ENCODE data around the gene AAMP. TPM values are rescaled to one million over a fixed set of nuclear protein-coding genes. Genes with fewer than 3 reads are reported as not detected.

The AAMP gene
- total and polyA plus RNA-seq, 2 experiments from 2014 or later, result 273 to 315 TPM

- Histone ChIP-seq H3K36me3 (no peaks in the 10 kb centered on the region), H3K4me1 (ENCODE audit: low read depth) (peaks cover 20% of the 10 kb centered on the region), H3K9me3 (ENCODE audit: low read depth) (no peaks in the 10 kb centered on the region), H3K27ac (peak overlapping the region; percentile 58), H3K4me3 (no peak overlapping the region), H3K27me3 (no peaks in the 10 kb centered on the region)
- DNase-seq (ENCODE audit: low read depth in 1 of 2, low spot score in 1 of 2), result no peak
- TF ChIP-seq CTCF (IDR thresholded peaks at IDR 0.05; ENCODE audit: low read depth, low read length), result no peak
Observed at GRCh38 chr2:218296847-218297246, 26.9 kb upstream of the AAMP start.

- Histone ChIP-seq H3K9me3 (ENCODE audit: low read depth) (no peaks in the 10 kb centered on the region), H3K36me3 (no peaks in the 10 kb centered on the region), H3K4me3 (no peak overlapping the region), H3K4me1 (ENCODE audit: low read depth) (peaks cover 20% of the 10 kb centered on the region), H3K27me3 (no peaks in the 10 kb centered on the region), H3K27ac (peak overlapping the region; percentile 78)
- no peak for TF ChIP-seq CTCF (IDR thresholded peaks at IDR 0.05; ENCODE audit: low read depth, low read length)
- DNase-seq (ENCODE audit: low read depth in 1 of 2, low spot score in 1 of 2), result no peak
Observed at GRCh38 chr2:218296200-218296599, 26.3 kb upstream of the AAMP start.

GRCh38 chr2:218295029-218295428, 25.1 kb upstream of the AAMP start:
- H3K27ac ChIP-seq, result peak overlapping the region; percentile 78
- DNase-seq (ENCODE audit: low read depth in 1 of 2, low spot score in 1 of 2), result peak in 1 of 2 donors; percentile 63
- H3K9me3 ChIP-seq (ENCODE audit: low read depth), result no peaks in the 10 kb centered on the region
- H3K4me3 ChIP-seq, result no peak overlapping the region
- TF ChIP-seq CTCF (IDR thresholded peaks at IDR 0.05; ENCODE audit: low read depth, low read length), result no peak
- no peaks in the 10 kb centered on the region for H3K36me3 ChIP-seq
- H3K27me3 ChIP-seq, result no peaks in the 10 kb centered on the region
- H3K4me1 ChIP-seq (ENCODE audit: low read depth), result peaks cover 20% of the 10 kb centered on the region

- Histone ChIP-seq H3K4me3 (no peak overlapping the region), H3K27ac (peak overlapping the region; percentile 78), H3K36me3 (no peaks in the 10 kb centered on the region), H3K9me3 (ENCODE audit: low read depth) (no peaks in the 10 kb centered on the region), H3K4me1 (ENCODE audit: low read depth) (peaks cover 20% of the 10 kb centered on the region), H3K27me3 (no peaks in the 10 kb centered on the region)
- TF ChIP-seq CTCF (IDR thresholded peaks at IDR 0.05; ENCODE audit: low read depth, low read length), result no peak
- DNase-seq (ENCODE audit: low read depth in 1 of 2, low spot score in 1 of 2), result no peak
Observed at GRCh38 chr2:218294430-218295022, 24.6 kb upstream of the AAMP start.

- Histone ChIP-seq H3K27ac (no peak overlapping the region), H3K36me3 (no peaks in the 10 kb centered on the region), H3K4me1 (ENCODE audit: low read depth) (peaks cover 20% of the 10 kb centered on the region), H3K4me3 (no peak overlapping the region), H3K27me3 (no peaks in the 10 kb centered on the region), H3K9me3 (ENCODE audit: low read depth) (no peaks in the 10 kb centered on the region)
- no peak for DNase-seq (ENCODE audit: low read depth in 1 of 2, low spot score in 1 of 2)
- no peak for TF ChIP-seq CTCF (IDR thresholded peaks at IDR 0.05; ENCODE audit: low read depth, low read length)
Observed at GRCh38 chr2:218293715-218294429, 23.9 kb upstream of the AAMP start.

Measured in cardiac muscle cell (in vitro differentiated cells and primary cell).